ENCODE data around the gene CALML6.

Gene CALML6

GRCh38 chr1:1892763-1893120, 22.3 kb upstream of the CALML6 start:
- DNase-seq, result no peak

- no peak for DNase-seq
Measured at GRCh38 chr1:1893291-1893985, 21.6 kb upstream of the CALML6 start.

GRCh38 chr1:1893997-1894353, 21.1 kb upstream of the CALML6 start:
- DNase-seq, result no peak

- no peak for DNase-seq
Measured at GRCh38 chr1:1894354-1895059, 20.6 kb upstream of the CALML6 start.

- DNase-seq, result no peak
Measured at GRCh38 chr1:1895060-1895418, 20.0 kb upstream of the CALML6 start.

GRCh38 chr1:1895456-1896336, 19.4 kb upstream of the CALML6 start:
- no peak for DNase-seq

GRCh38 chr1:1898246-1898933, 16.7 kb upstream of the CALML6 start:
- no peak for DNase-seq

- DNase-seq, result peak; percentile 49
Measured at GRCh38 chr1:1899266-1899966, 15.6 kb upstream of the CALML6 start.

- no peak for DNase-seq
Measured at GRCh38 chr1:1899967-1900327, 15.1 kb upstream of the CALML6 start.

GRCh38 chr1:1900883-1901640, 14.0 kb upstream of the CALML6 start:
- DNase-seq, result no peak

- DNase-seq, result no peak
Measured at GRCh38 chr1:1901641-1902294, 13.3 kb upstream of the CALML6 start.

- DNase-seq, result no peak
Measured at GRCh38 chr1:1903224-1903623, 11.8 kb upstream of the CALML6 start.

GRCh38 chr1:1906185-1907097, 8.6 kb upstream of the CALML6 start:
- DNase-seq, result peak; percentile 85

- no peak for DNase-seq
Measured at GRCh38 chr1:1907098-1907736, 7.8 kb upstream of the CALML6 start.

GRCh38 chr1:1908506-1908791, 6.6 kb upstream of the CALML6 start:
- no peak for DNase-seq

- DNase-seq, result no peak
Measured at GRCh38 chr1:1910033-1910465, 5.0 kb upstream of the CALML6 start.

GRCh38 chr1:1910651-1911331, 4.3 kb upstream of the CALML6 start:
- DNase-seq, result no peak

- no peak for DNase-seq
Measured at GRCh38 chr1:1911350-1912041, 3.6 kb upstream of the CALML6 start.

Data from stimulated activated CD8-positive, alpha-beta memory T cell treated with anti-CD3 and anti-CD28 coated beads, Interleukin-4, amount 100 ng/mL, for 48 hours (primary cell).